Measurements from ENCODE around the gene ZBTB8B.
"Not testable (repeated sequence)": the region's sequence is repeated elsewhere in the genome, so short reads cannot be mapped to it uniquely, and the experiment has no call there.

The ZBTB8B gene

GRCh38 chr1:32464716-32465577, at the start of gene ZBTB8B:
Gene ZBTB8B (plus strand): TSS chr1:32465072. CDS start chr1:32470625, 5,553 bp downstream.
- peak; percentile 48 for DNase-seq (ENCODE audit: low read depth)

- no peak for DNase-seq (ENCODE audit: low read depth)
These were observed 43.1 kb upstream of the ZBTB8B start for GRCh38 chr1:32421775-32422174.

- no peak for DNase-seq (ENCODE audit: low read depth)
These were observed 38.2 kb upstream of the ZBTB8B start for GRCh38 chr1:32426489-32427255.

- DNase-seq (ENCODE audit: low read depth), result no peak
These were observed 37.5 kb upstream of the ZBTB8B start for GRCh38 chr1:32427264-32427963.

- no peak for DNase-seq (ENCODE audit: low read depth)
These were observed 33.0 kb upstream of the ZBTB8B start for GRCh38 chr1:32431736-32432400.

GRCh38 chr1:32438136-32438535, 26.7 kb upstream of the ZBTB8B start:
- no peak for DNase-seq (ENCODE audit: low read depth)

- not testable (repeated sequence) for DNase-seq (ENCODE audit: low read depth)
These were observed 26.1 kb upstream of the ZBTB8B start for GRCh38 chr1:32438777-32439176.

GRCh38 chr1:32441467-32441866, 23.4 kb upstream of the ZBTB8B start:
- DNase-seq (ENCODE audit: low read depth), result not testable (repeated sequence)

- no peak for DNase-seq (ENCODE audit: low read depth)
These were observed 17.2 kb upstream of the ZBTB8B start for GRCh38 chr1:32447469-32448185.

GRCh38 chr1:32448186-32448772, 16.6 kb upstream of the ZBTB8B start:
- peak; percentile 32 for DNase-seq (ENCODE audit: low read depth)

GRCh38 chr1:32448773-32449456, 16.0 kb upstream of the ZBTB8B start:
- no peak for DNase-seq (ENCODE audit: low read depth)

- not testable (repeated sequence) for DNase-seq (ENCODE audit: low read depth)
These were observed 15.4 kb upstream of the ZBTB8B start for GRCh38 chr1:32449457-32449831.

- no peak for DNase-seq (ENCODE audit: low read depth)
These were observed 10.1 kb upstream of the ZBTB8B start for GRCh38 chr1:32454726-32455125.

GRCh38 chr1:32455958-32456357, 8.9 kb upstream of the ZBTB8B start:
- DNase-seq (ENCODE audit: low read depth), result no peak

- not testable (repeated sequence) for DNase-seq (ENCODE audit: low read depth)
These were observed 6.1 kb upstream of the ZBTB8B start for GRCh38 chr1:32458798-32459197.

- not testable (repeated sequence) for DNase-seq (ENCODE audit: low read depth)
These were observed 1.9 kb upstream of the ZBTB8B start for GRCh38 chr1:32462977-32463376.

- no peak for DNase-seq (ENCODE audit: low read depth)
These were observed 619 bp upstream of the ZBTB8B start for GRCh38 chr1:32464191-32464715.

GRCh38 chr1:32465578-32465933, 684 bp downstream of the ZBTB8B start:
- DNase-seq (ENCODE audit: low read depth), result no peak

- no peak for DNase-seq (ENCODE audit: low read depth)
These were observed 1.9 kb downstream of the ZBTB8B start for GRCh38 chr1:32466761-32467160.

GRCh38 chr1:32468791-32469190, 3.9 kb downstream of the ZBTB8B start:
- no peak for DNase-seq (ENCODE audit: low read depth)

All from activated T-cell treated with anti-CD3 and anti-CD28 coated beads for 48 hours (primary cell).